GM23338 (cell line): ENCODE data around the gene SMIM28. TPM values are rescaled to one million over a fixed set of nuclear protein-coding genes. Genes with fewer than 3 reads are reported as not detected.

Experiments used
- ATAC-seq: fragments of 200-7000 bp; cut with Tn5 transposase; 3 replicates; pipeline ENCODE4 v1.9.1; 2020
- DNase-seq: peaks from one replicate; pipeline ENCODE4 v3.0.0-alpha.2; 2015; ENCODE audit warnings: low spot score
- H2AFZ ChIP-seq: fragments of 200-600 bp; sonication (generic); 2 replicates; pipeline ENCODE4 v1.8.0; 2016; ENCODE audit warnings: antibody characterized with exemption, mild to moderate bottlenecking, moderate library complexity
- H3F3A ChIP-seq: fragments of 200-600 bp; sonication (generic); replicated peaks from 2 replicates; pipeline ENCODE4 v1.8.0; 2017; ENCODE audit warnings: antibody characterized with exemption, mixed run types, low read depth
- H3K27ac ChIP-seq: fragments of 200-600 bp; sonication (generic); 2 replicates; pipeline ENCODE4 v1.6.1; 2016; ENCODE audit warnings: low read depth
- H3K27me3 ChIP-seq: fragments of 200-600 bp; sonication (generic); 2 replicates; pipeline ENCODE4 v1.8.0; 2016; ENCODE audit warnings: mild to moderate bottlenecking, mixed run types, moderate library complexity; ENCODE audit not compliant: insufficient read depth
- H3K36me3 ChIP-seq: fragments of 200-600 bp; sonication (generic); 2 replicates; pipeline ENCODE4 v1.8.0; 2016; ENCODE audit warnings: mild to moderate bottlenecking; ENCODE audit not compliant: insufficient read depth
- H3K4me1 ChIP-seq: fragments of 200-600 bp; sonication (generic); 2 replicates; pipeline ENCODE4 v1.8.0; 2016; ENCODE audit warnings: mild to moderate bottlenecking, moderate library complexity; ENCODE audit not compliant: insufficient read depth
- H3K4me2 ChIP-seq: fragments of 200-600 bp; sonication (generic); 2 replicates; pipeline ENCODE4 v1.7.1; 2017; ENCODE audit warnings: mixed run types
- H3K4me3 ChIP-seq: fragments of 200-600 bp; sonication (generic); 2 replicates; pipeline ENCODE4 v1.6.1; 2016; ENCODE audit warnings: mixed run types
- H3K79me2 ChIP-seq: fragments of 200-600 bp; sonication (generic); replicated peaks from 2 replicates; pipeline ENCODE4 v1.8.0; 2017; ENCODE audit warnings: mild to moderate bottlenecking; ENCODE audit not compliant: insufficient read depth
- H3K9me2 ChIP-seq: fragments of 200-600 bp; sonication (generic); 2 replicates; pipeline ENCODE4 v1.8.0; 2017; ENCODE audit not compliant: insufficient read depth
- H4K20me1 ChIP-seq: fragments of 200-600 bp; sonication (generic); replicated peaks from 2 replicates; pipeline ENCODE4 v1.8.0; 2017; ENCODE audit warnings: mild to moderate bottlenecking; ENCODE audit not compliant: insufficient read depth
- H3K27ac Mint-ChIP-seq: 2 replicates; pipeline ENCODE4 v1.8.0; 2020; ENCODE audit warnings: inconsistent platforms, mild to moderate bottlenecking, moderate library complexity, mixed read lengths
- H3K27me3 Mint-ChIP-seq: 3 replicates; pipeline ENCODE4 v1.8.0; 2022; ENCODE audit warnings: low read depth, mild to moderate bottlenecking, moderate library complexity, mixed read lengths, inconsistent platforms; ENCODE audit not compliant: insufficient read depth, poor library complexity
- H3K36me3 Mint-ChIP-seq: 3 replicates; pipeline ENCODE4 v1.8.0; 2021; ENCODE audit warnings: low read depth, mild to moderate bottlenecking, inconsistent platforms, moderate library complexity, mixed read lengths
- H3K4me1 Mint-ChIP-seq: 3 replicates; pipeline ENCODE4 v1.8.0; 2020; ENCODE audit warnings: mild to moderate bottlenecking, inconsistent platforms, mixed read lengths
- H3K4me3 Mint-ChIP-seq: 3 replicates; pipeline ENCODE4 v1.8.0; 2021; ENCODE audit warnings: moderate library complexity, mild to moderate bottlenecking, inconsistent platforms, mixed read lengths
- H3K9me3 Mint-ChIP-seq: 3 replicates; pipeline ENCODE4 v1.8.0; 2020; ENCODE audit warnings: moderate library complexity, mild to moderate bottlenecking, inconsistent platforms, mixed read lengths
- CREB1 ChIP-seq: fragments of 250-450 bp; sonication (Bioruptor Pico); IDR thresholded peaks from 2 replicates; pipeline ENCODE4 v1.5.0; 2020; ENCODE audit warnings: low read depth, mild to moderate bottlenecking, moderate library complexity
- EZH2 ChIP-seq: fragments of 200-600 bp; sonication (generic); IDR thresholded peaks from one replicate; pipeline ENCODE4 v1.8.0; 2017; ENCODE audit warnings: antibody characterized with exemption, mild to moderate bottlenecking, low read depth; ENCODE audit not compliant: unreplicated experiment
- EZH2phosphoT487 ChIP-seq: fragments of 200-600 bp; sonication (generic); IDR thresholded peaks from one replicate; pipeline ENCODE4 v1.8.1; 2018; ENCODE audit warnings: antibody characterized with exemption; ENCODE audit not compliant: unreplicated experiment
- POLR2AphosphoS5 ChIP-seq: IDR thresholded peaks from 2 replicates; pipeline ENCODE4 v1.6.1; 2016; ENCODE audit warnings: antibody characterized with exemption, low read depth
- STAT1 ChIP-seq: IDR thresholded peaks from one replicate; pipeline ENCODE4 v1.6.1; 2016; ENCODE audit warnings: antibody characterized with exemption; ENCODE audit not compliant: unreplicated experiment
- ZNF114 ChIP-seq: fragments of 250-450 bp; sonication (Bioruptor Pico); IDR thresholded peaks from 2 replicates; pipeline ENCODE4 v1.5.0; 2020; ENCODE audit warnings: mild to moderate bottlenecking, moderate library complexity
- polyA plus RNA-seq: library from polyadenylated mRNA; unstranded; fragments of >200 nt; fragmentation: Nextera tagmentation; extraction: Ambion mirVana; gene quantifications from 2 replicates; pipeline ENCODE4 v1.2.1, GENCODE V29; 2016
- total RNA-seq: library from RNA; depleted of rRNA; stranded (reverse); fragments of >200 nt; shearing (Covaris generic); gene quantifications from 2 replicates; pipeline ENCODE4 v1.2.3, GENCODE V29; 2014
- TF ChIP-seq, protein P1 (sequence below), 2 experiments: fragments of 200-600 bp in 1 of 2; sonication (generic) in 1 of 2; conservative IDR thresholded peaks; 2 replicates each; pipeline versions ENCODE4 v1.5.1 to v1.6.1; 2016 to 2017; ENCODE audit warnings: antibody characterized with exemption in 2 of 2, low read depth in 2 of 2, mild to moderate bottlenecking in 2 of 2, moderate library complexity in 1 of 2
- TF ChIP-seq, protein P2 (sequence below): IDR thresholded peaks from one replicate; pipeline ENCODE4 v1.6.1; 2018; ENCODE audit warnings: antibody characterized with exemption; ENCODE audit not compliant: unreplicated experiment

The SMIM28 gene
- total and polyA plus RNA-seq, 2 experiments from 2014 or later = not detected

GRCh38 chr6:138429761-138430160 lies 52.1 kb downstream of the SMIM28 start:
- Histone ChIP-seq H2AFZ (no peak overlapping the region), H4K20me1 (no peaks in the 10 kb centered on the region), H3K27me3 (no peaks in the 10 kb centered on the region), H3K4me3 (no peak overlapping the region), H3K4me2 (no peak overlapping the region), H3K27ac (0 out of 2 replicates have a peak overlapping the region, but pooled peaks have one; percentile 2), H3K79me2 (no peaks in the 10 kb centered on the region), H3K4me1 (no peaks in the 10 kb centered on the region), H3K36me3 (no peaks in the 10 kb centered on the region), H3F3A (0 out of 2 replicates have a peak, but pooled peaks cover 7% of the 10 kb centered on the region), H3K9me2 (no peaks in the 10 kb centered on the region)
- peak; percentile 8 for DNase-seq
- peaks cover 14% of the 10 kb centered on the region for H3K36me3 Mint-ChIP-seq
- no peak overlapping the region for H3K4me3 Mint-ChIP-seq
- ATAC-seq = peak; percentile 19; the same call in 1 of the 3 replicates
- H3K4me1 Mint-ChIP-seq = peaks cover 19% of the 10 kb centered on the region
- H3K27me3 Mint-ChIP-seq = peaks cover 2% of the 10 kb centered on the region
- H3K9me3 Mint-ChIP-seq = no peaks in the 10 kb centered on the region
- H3K27ac Mint-ChIP-seq = 0 out of 2 replicates have a peak overlapping the region, but pooled peaks have one; percentile 17
- no peak for TF ChIP-seq ZNF114 (CRISPR knock-in tag)

DNA sequence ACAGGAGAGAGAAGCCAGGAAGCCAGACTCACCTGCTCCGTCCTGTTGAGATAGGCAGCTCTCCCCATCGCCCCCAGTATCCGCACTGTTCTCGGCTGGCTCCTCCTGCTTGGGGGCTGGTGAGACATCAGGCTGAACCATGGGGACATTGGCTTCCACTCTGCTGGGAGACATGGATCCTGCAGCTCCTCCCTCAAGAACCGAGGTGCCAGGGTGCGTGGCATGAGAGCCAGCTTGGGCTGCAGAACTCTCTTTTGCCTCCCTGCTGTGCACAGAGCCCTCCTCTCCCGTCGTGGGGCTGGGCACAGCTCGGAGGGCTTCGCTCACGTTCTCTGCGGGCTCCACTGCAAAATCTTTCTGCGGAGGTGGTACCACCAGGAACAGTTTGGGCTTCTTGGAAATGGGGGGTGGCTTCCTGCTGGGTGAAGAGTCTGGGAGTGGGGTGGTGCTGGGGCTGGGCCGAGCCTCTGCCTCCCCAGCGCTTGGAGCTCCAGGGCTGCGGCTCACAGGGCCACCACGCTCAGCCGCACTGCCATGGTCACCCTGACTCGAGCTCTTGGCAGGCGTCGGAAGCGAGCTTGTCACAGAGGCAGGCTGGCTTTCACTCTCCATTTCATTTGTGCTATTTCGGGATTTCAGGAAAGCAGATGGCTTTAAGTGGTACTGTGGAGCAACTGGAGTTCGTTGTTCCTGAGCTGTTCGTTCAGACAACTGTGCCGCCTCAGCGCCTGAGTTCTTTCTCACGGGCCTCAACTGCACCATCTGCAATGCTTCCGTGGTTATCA lies 52.8 kb downstream of the SMIM28 start:
- no peak for TF ChIP-seq POLR2AphosphoS5
- TF ChIP-seq EZH2phosphoT487 = no peak
- TF ChIP-seq CREB1 (CRISPR knock-in tag) = no peak
- Histone ChIP-seq H2AFZ (no peak overlapping the region), H3K4me3 (no peak overlapping the region), H3K36me3 (no peaks in the 10 kb centered on the region), H3K27ac (no peak overlapping the region), H3K4me2 (no peak overlapping the region), H3K4me1 (no peaks in the 10 kb centered on the region), H4K20me1 (no peaks in the 10 kb centered on the region), H3K27me3 (no peaks in the 10 kb centered on the region), H3F3A (0 out of 2 replicates have a peak, but pooled peaks cover 7% of the 10 kb centered on the region), H3K79me2 (no peaks in the 10 kb centered on the region), H3K9me2 (no peaks in the 10 kb centered on the region)
- peaks cover 9% of the 10 kb centered on the region for H3K36me3 Mint-ChIP-seq
- peaks cover 2% of the 10 kb centered on the region for H3K27me3 Mint-ChIP-seq
- H3K27ac Mint-ChIP-seq = no peak overlapping the region
- no peak overlapping the region for H3K4me3 Mint-ChIP-seq
- no peak for DNase-seq
- H3K9me3 Mint-ChIP-seq = no peaks in the 10 kb centered on the region
- peaks cover 19% of the 10 kb centered on the region for H3K4me1 Mint-ChIP-seq
- no peak; the same call in 2 of the 3 replicates for ATAC-seq

GRCh38 chr6:138431256-138432062 lies 53.8 kb downstream of the SMIM28 start:
- no peaks in the 10 kb centered on the region for H3K4me1 ChIP-seq
- H3K79me2 ChIP-seq = no peaks in the 10 kb centered on the region
- ATAC-seq (peak; percentile 27), DNase-seq (no peak)
- no peak overlapping the region for H3K4me3 ChIP-seq
- H3K4me2 ChIP-seq = no peak overlapping the region
- no peaks in the 10 kb centered on the region for H3K27me3 ChIP-seq
- Mint-ChIP-seq H3K27ac (peak overlapping the region; percentile 47; the same call in 1 of the 2 replicates), H3K36me3 (peaks cover 8% of the 10 kb centered on the region; the same call in 1 of the 3 replicates), H3K27me3 (peaks cover 2% of the 10 kb centered on the region), H3K4me3 (no peak overlapping the region; the same call in 2 of the 3 replicates), H3K4me1 (peaks cover 19% of the 10 kb centered on the region), H3K9me3 (no peaks in the 10 kb centered on the region)
- no peak overlapping the region for H2AFZ ChIP-seq
- H3K27ac ChIP-seq = no peak overlapping the region
- H3K36me3 ChIP-seq = no peaks in the 10 kb centered on the region
- no peaks in the 10 kb centered on the region for H4K20me1 ChIP-seq
- 0 out of 2 replicates have a peak, but pooled peaks cover 7% of the 10 kb centered on the region for H3F3A ChIP-seq
- H3K9me2 ChIP-seq = no peaks in the 10 kb centered on the region; the same call in 1 of the 2 replicates
- TF ChIP-seq, protein P1, sequence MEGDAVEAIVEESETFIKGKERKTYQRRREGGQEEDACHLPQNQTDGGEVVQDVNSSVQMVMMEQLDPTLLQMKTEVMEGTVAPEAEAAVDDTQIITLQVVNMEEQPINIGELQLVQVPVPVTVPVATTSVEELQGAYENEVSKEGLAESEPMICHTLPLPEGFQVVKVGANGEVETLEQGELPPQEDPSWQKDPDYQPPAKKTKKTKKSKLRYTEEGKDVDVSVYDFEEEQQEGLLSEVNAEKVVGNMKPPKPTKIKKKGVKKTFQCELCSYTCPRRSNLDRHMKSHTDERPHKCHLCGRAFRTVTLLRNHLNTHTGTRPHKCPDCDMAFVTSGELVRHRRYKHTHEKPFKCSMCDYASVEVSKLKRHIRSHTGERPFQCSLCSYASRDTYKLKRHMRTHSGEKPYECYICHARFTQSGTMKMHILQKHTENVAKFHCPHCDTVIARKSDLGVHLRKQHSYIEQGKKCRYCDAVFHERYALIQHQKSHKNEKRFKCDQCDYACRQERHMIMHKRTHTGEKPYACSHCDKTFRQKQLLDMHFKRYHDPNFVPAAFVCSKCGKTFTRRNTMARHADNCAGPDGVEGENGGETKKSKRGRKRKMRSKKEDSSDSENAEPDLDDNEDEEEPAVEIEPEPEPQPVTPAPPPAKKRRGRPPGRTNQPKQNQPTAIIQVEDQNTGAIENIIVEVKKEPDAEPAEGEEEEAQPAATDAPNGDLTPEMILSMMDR (conservative IDR thresholded peaks at IDR 0.05; ENCODE audit: low read depth in 2 of 2) = no peak
- TF ChIP-seq EZH2phosphoT487 (no peak), STAT1 (no peak), POLR2AphosphoS5 (no peak), EZH2 (no peak)
- TF ChIP-seq, protein P2, sequence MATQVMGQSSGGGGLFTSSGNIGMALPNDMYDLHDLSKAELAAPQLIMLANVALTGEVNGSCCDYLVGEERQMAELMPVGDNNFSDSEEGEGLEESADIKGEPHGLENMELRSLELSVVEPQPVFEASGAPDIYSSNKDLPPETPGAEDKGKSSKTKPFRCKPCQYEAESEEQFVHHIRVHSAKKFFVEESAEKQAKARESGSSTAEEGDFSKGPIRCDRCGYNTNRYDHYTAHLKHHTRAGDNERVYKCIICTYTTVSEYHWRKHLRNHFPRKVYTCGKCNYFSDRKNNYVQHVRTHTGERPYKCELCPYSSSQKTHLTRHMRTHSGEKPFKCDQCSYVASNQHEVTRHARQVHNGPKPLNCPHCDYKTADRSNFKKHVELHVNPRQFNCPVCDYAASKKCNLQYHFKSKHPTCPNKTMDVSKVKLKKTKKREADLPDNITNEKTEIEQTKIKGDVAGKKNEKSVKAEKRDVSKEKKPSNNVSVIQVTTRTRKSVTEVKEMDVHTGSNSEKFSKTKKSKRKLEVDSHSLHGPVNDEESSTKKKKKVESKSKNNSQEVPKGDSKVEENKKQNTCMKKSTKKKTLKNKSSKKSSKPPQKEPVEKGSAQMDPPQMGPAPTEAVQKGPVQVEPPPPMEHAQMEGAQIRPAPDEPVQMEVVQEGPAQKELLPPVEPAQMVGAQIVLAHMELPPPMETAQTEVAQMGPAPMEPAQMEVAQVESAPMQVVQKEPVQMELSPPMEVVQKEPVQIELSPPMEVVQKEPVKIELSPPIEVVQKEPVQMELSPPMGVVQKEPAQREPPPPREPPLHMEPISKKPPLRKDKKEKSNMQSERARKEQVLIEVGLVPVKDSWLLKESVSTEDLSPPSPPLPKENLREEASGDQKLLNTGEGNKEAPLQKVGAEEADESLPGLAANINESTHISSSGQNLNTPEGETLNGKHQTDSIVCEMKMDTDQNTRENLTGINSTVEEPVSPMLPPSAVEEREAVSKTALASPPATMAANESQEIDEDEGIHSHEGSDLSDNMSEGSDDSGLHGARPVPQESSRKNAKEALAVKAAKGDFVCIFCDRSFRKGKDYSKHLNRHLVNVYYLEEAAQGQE = no peak
